Stomach (tissue), 4 donors: Measurements from ENCODE around the gene DBNDD2.

Experiments
- POLR2A ChIP-seq, 4 donors: fragments of 450-650 bp; IDR thresholded peaks; one replicate each; pipeline ENCODE4 v1.6.1; 2016; ENCODE audit warnings: antibody characterized with exemption in 4 of 4, control low read depth in 2 of 4, mild to moderate bottlenecking in 1 of 4, moderate library complexity in 1 of 4
- TF ChIP-seq, protein P1 (sequence below), 7 experiments: fragments of 450-650 bp in 4 of 7; fragments of 200-600 bp in 3 of 7; sonication (generic) in 3 of 7; IDR thresholded peaks; one replicate each; pipeline ENCODE4 v1.5.1; 2016 to 2019; ENCODE audit warnings: antibody characterized with exemption in 7 of 7, control low read depth in 2 of 7, mild to moderate bottlenecking in 1 of 7

DNA sequence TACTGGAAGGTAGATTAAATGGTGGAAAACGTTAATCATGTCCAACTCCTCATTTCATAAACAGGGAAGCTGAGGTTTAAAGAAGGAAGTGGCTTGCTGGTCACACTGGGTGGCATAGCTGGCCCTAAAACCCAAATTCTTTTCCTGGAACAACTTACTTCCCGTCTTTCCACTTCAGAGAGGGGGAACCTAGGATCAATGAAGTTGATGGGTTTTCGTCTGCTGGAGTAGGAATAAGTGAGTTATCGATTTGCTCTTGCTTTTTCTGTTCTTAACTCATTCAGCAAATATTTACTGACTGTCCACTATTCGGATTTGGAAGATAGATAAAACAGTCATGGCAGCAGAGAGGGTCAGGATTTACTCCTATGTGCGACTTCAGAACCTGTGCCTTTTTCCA is 46.3 kb upstream of the DBNDD2 start:
- TF ChIP-seq POLR2A (IDR thresholded peaks at IDR 0.05), result no peak
- TF ChIP-seq, protein P1, sequence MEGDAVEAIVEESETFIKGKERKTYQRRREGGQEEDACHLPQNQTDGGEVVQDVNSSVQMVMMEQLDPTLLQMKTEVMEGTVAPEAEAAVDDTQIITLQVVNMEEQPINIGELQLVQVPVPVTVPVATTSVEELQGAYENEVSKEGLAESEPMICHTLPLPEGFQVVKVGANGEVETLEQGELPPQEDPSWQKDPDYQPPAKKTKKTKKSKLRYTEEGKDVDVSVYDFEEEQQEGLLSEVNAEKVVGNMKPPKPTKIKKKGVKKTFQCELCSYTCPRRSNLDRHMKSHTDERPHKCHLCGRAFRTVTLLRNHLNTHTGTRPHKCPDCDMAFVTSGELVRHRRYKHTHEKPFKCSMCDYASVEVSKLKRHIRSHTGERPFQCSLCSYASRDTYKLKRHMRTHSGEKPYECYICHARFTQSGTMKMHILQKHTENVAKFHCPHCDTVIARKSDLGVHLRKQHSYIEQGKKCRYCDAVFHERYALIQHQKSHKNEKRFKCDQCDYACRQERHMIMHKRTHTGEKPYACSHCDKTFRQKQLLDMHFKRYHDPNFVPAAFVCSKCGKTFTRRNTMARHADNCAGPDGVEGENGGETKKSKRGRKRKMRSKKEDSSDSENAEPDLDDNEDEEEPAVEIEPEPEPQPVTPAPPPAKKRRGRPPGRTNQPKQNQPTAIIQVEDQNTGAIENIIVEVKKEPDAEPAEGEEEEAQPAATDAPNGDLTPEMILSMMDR (IDR thresholded peaks at IDR 0.05), result no peak
